ENCODE results near the gene TMEM121. TPM values are rescaled to one million over a fixed set of nuclear protein-coding genes. Genes with fewer than 3 reads are reported as not detected.

TMEM121 gene
- total RNA-seq, 2 experiments from 2014 or later, result 0.21 to 0.25 TPM

GRCh38 chr14:105499256-105500035 is 26.9 kb upstream of the TMEM121 start:
- TF ChIP-seq, protein P1, sequence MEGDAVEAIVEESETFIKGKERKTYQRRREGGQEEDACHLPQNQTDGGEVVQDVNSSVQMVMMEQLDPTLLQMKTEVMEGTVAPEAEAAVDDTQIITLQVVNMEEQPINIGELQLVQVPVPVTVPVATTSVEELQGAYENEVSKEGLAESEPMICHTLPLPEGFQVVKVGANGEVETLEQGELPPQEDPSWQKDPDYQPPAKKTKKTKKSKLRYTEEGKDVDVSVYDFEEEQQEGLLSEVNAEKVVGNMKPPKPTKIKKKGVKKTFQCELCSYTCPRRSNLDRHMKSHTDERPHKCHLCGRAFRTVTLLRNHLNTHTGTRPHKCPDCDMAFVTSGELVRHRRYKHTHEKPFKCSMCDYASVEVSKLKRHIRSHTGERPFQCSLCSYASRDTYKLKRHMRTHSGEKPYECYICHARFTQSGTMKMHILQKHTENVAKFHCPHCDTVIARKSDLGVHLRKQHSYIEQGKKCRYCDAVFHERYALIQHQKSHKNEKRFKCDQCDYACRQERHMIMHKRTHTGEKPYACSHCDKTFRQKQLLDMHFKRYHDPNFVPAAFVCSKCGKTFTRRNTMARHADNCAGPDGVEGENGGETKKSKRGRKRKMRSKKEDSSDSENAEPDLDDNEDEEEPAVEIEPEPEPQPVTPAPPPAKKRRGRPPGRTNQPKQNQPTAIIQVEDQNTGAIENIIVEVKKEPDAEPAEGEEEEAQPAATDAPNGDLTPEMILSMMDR (conservative IDR thresholded peaks at IDR 0.05; ENCODE audit: low read length), result no peak
- TF ChIP-seq EZH2phosphoT487 (IDR thresholded peaks at IDR 0.05; ENCODE audit: borderline replicate concordance, low read depth, low read length), result no peak
- H2AFZ ChIP-seq (ENCODE audit: low read length), result no peak overlapping the region
- H3K36me3 ChIP-seq (ENCODE audit: insufficient read depth, low read length), result peaks cover 12% of the 10 kb centered on the region
- H3K79me2 ChIP-seq (ENCODE audit: insufficient read depth, low read depth, low read length), result no peaks in the 10 kb centered on the region
- intact Hi-C loops (cut with micrococcal nuclease; ENCODE audit: unreplicated experiment), result no loop called here
- no peak overlapping the region for H3K4me3 ChIP-seq (ENCODE audit: low read depth, low read length, poor library complexity, severe bottlenecking)
- no peaks in the 10 kb centered on the region for H3K9me2 ChIP-seq (ENCODE audit: insufficient read depth, low read length)
- POLR2A ChIA-PET, result no interaction called here
- H3K27ac ChIP-seq (ENCODE audit: low read depth, low read length, poor library complexity, severe bottlenecking), result no peak overlapping the region
- DNase-seq (ENCODE audit: low spot score), result no peak
- no peak overlapping the region for H3K4me2 ChIP-seq (ENCODE audit: low read length)
- CTCF ChIA-PET (ENCODE audit: unreplicated experiment), result no interaction called here
- H3K4me1 ChIP-seq (ENCODE audit: insufficient read depth, low read length, poor library complexity, severe bottlenecking), result no peaks in the 10 kb centered on the region
- no peaks in the 10 kb centered on the region for H3K9me3 ChIP-seq (ENCODE audit: low read length)
- BruUV-seq (replicated peaks), result no TSS peak
- no peaks in the 10 kb centered on the region for H4K20me1 ChIP-seq (ENCODE audit: insufficient read depth, low read length)

GRCh38 chr14:105500036-105500725 is 26.2 kb upstream of the TMEM121 start:
- intact Hi-C loops (cut with micrococcal nuclease; ENCODE audit: unreplicated experiment), result no loop called here
- TF ChIP-seq EZH2phosphoT487 (IDR thresholded peaks at IDR 0.05; ENCODE audit: borderline replicate concordance, low read depth, low read length), result no peak
- TF ChIP-seq, protein P1 (conservative IDR thresholded peaks at IDR 0.05; ENCODE audit: low read length), result no peak
- Histone ChIP-seq H4K20me1 (ENCODE audit: insufficient read depth, low read length) (no peaks in the 10 kb centered on the region), H3K4me2 (ENCODE audit: low read length) (no peak overlapping the region), H2AFZ (ENCODE audit: low read length) (no peak overlapping the region), H3K9me3 (ENCODE audit: low read length) (no peaks in the 10 kb centered on the region), H3K27ac (ENCODE audit: low read depth, low read length, poor library complexity, severe bottlenecking) (no peak overlapping the region), H3K79me2 (ENCODE audit: insufficient read depth, low read depth, low read length) (no peaks in the 10 kb centered on the region), H3K4me1 (ENCODE audit: insufficient read depth, low read length, poor library complexity, severe bottlenecking) (no peaks in the 10 kb centered on the region), H3K4me3 (ENCODE audit: low read depth, low read length, poor library complexity, severe bottlenecking) (no peak overlapping the region), H3K36me3 (ENCODE audit: insufficient read depth, low read length) (peaks cover 12% of the 10 kb centered on the region), H3K9me2 (ENCODE audit: insufficient read depth, low read length) (no peaks in the 10 kb centered on the region)
- POLR2A ChIA-PET, result no interaction called here
- DNase-seq (ENCODE audit: low spot score), result no peak
- BruUV-seq (replicated peaks), result no TSS peak
- CTCF ChIA-PET (ENCODE audit: unreplicated experiment), result no interaction called here

GRCh38 chr14:105500726-105501101 is 25.7 kb upstream of the TMEM121 start:
- ChIA-PET POLR2A (no interaction called here), CTCF (ENCODE audit: unreplicated experiment) (no interaction called here)
- Histone ChIP-seq H3K27ac (ENCODE audit: low read depth, low read length, poor library complexity, severe bottlenecking) (no peak overlapping the region), H2AFZ (ENCODE audit: low read length) (no peak overlapping the region), H3K36me3 (ENCODE audit: insufficient read depth, low read length) (peaks cover 12% of the 10 kb centered on the region), H3K9me3 (ENCODE audit: low read length) (no peaks in the 10 kb centered on the region), H3K4me3 (ENCODE audit: low read depth, low read length, poor library complexity, severe bottlenecking) (no peak overlapping the region), H3K79me2 (ENCODE audit: insufficient read depth, low read depth, low read length) (no peaks in the 10 kb centered on the region), H3K4me1 (ENCODE audit: insufficient read depth, low read length, poor library complexity, severe bottlenecking) (no peaks in the 10 kb centered on the region), H3K9me2 (ENCODE audit: insufficient read depth, low read length) (no peaks in the 10 kb centered on the region), H4K20me1 (ENCODE audit: insufficient read depth, low read length) (no peaks in the 10 kb centered on the region), H3K4me2 (ENCODE audit: low read length) (no peak overlapping the region)
- intact Hi-C loops (cut with micrococcal nuclease; ENCODE audit: unreplicated experiment), result no loop called here
- no peak for DNase-seq (ENCODE audit: low spot score)
- no TSS peak for BruUV-seq (replicated peaks)
- TF ChIP-seq, protein P1 (conservative IDR thresholded peaks at IDR 0.05; ENCODE audit: low read length), result no peak
- no peak for TF ChIP-seq EZH2phosphoT487 (IDR thresholded peaks at IDR 0.05; ENCODE audit: borderline replicate concordance, low read depth, low read length)
